HUES64 (cell line): Measurements from ENCODE around the gene BEST2.

Experiments used
- H3K27ac ChIP-seq: 2 replicates; pipeline ENCODE4 v1.7.0; 2013; ENCODE audit warnings: low read depth, low read length, inconsistent platforms
- H3K27me3 ChIP-seq: 2 replicates; pipeline ENCODE4 v1.6.1; 2013; ENCODE audit warnings: mild to moderate bottlenecking, low read length; ENCODE audit not compliant: insufficient read depth
- H3K36me3 ChIP-seq: 2 replicates; pipeline ENCODE4 v1.6.1; 2013; ENCODE audit warnings: mild to moderate bottlenecking, low read length; ENCODE audit not compliant: insufficient read depth
- H3K4me1 ChIP-seq: 2 replicates; pipeline ENCODE4 v1.6.1; 2013; ENCODE audit warnings: mild to moderate bottlenecking, low read length, moderate library complexity; ENCODE audit not compliant: insufficient read depth
- H3K4me3 ChIP-seq: 2 replicates; pipeline ENCODE4 v1.5.1; 2013; ENCODE audit warnings: mild to moderate bottlenecking, low read length, moderate library complexity
- H3K9ac ChIP-seq: 2 replicates; pipeline ENCODE4 v1.6.1; 2013; ENCODE audit warnings: mild to moderate bottlenecking, low read depth, low read length
- H3K9me3 ChIP-seq: 2 replicates; pipeline ENCODE4 v1.6.1; 2013; ENCODE audit warnings: low read depth, low read length; ENCODE audit not compliant: insufficient read depth
- WGBS: fragments of 150-250, 120-280 bp; methylation state at CpG from one replicate; pipeline ENCODE4 v1.1.7; 2013; ENCODE audit warnings: missing lambda C conversion rate; 5-methylcytosine and 5-hydroxymethylcytosine counted together

BEST2 gene

DNA sequence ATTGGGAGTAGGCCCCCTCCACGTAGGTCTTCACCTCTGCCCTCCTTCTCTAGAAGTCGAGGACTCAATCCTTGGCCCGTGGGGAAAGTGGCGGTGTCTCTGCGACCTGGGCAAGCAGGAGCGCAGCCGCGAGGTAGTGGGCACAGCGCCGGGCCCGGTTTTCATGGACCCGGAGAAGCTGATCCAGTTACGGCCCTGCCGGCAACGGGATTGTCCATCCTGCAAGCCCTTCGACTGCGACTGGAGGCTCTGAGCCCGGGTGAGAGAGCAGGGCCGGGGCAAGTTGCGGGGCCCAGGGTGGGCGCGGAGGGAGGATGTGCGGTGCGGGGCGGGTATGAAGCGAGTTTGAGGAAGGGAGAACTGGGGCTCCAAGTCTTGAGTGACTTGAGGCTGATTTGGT lies 52.5 kb downstream of the BEST2 start:
- Histone ChIP-seq H3K27me3 (peaks cover 10% of the 10 kb centered on the region; the same call in 1 of the 2 replicates), H3K9ac (no peak overlapping the region), H3K36me3 (peaks cover 27% of the 10 kb centered on the region), H3K4me3 (no peak overlapping the region), H3K27ac (no peak overlapping the region), H3K4me1 (peaks cover 5% of the 10 kb centered on the region; the same call in 1 of the 2 replicates), H3K9me3 (no peaks in the 10 kb centered on the region)
- 92% methylated on average over 26 of the region's 26 CpGs for WGBS

DNA sequence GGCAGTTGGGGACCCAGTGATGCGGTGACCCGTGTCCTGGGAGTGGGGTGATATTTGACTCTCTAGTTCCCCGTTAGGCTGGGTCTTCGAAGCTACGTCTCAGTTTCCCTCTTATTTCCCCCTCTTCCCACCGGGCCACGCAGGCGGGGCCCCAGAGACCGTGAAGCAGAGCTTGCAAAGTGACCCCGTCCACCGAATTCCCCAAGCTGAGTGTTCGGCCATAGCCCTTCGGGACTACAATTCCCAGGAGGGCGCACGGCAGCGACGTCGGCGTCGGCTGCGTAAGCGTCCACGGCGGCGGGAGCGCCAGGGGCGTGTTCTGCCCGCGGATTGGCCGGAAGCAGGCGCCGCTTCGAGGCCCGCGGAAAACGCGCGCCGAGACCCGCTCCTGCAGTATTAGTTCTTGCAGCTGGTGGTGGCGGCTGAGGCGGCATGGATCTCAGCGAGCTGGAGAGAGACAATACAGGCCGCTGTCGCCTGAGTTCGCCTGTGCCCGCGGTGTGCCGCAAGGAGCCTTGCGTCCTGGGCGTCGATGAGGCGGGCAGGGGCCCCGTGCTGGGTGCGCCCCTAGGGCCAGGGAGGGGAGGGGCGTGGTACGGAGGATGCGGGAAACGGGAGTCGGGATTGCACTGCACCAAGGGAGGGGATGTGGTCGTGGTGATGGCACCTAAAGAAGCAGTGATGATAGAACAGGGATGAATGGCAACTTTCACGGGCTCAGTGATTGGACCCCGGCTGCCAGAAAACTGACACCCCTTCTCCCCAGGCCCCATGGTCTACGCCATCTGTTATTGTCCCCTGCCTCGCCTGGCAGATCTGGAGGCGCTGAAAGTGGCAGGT lies 54.9 kb downstream of the BEST2 start, which contains the start of gene RNASEH2A:
Gene RNASEH2A (plus strand): TSS at position 343 of the 840 bp plus-strand sequence. CDS start 90 bp downstream, at position 433.
- H3K4me3 ChIP-seq = peak within 1 kb of the TSS; percentile 80
- 6% methylated on average over 66 of the region's 66 CpGs for WGBS
- H3K4me1 ChIP-seq = no peaks in the 10 kb centered on the region
- peak within 1 kb of the TSS; percentile 63 for H3K27ac ChIP-seq
- H3K27me3 ChIP-seq = peaks cover 10% of the 10 kb centered on the region; the same call in 1 of the 2 replicates
- H3K9ac ChIP-seq = peak within 1 kb of the TSS; percentile 79
- no peaks in the 10 kb centered on the region for H3K9me3 ChIP-seq
- peaks cover 32% of the 10 kb centered on the region for H3K36me3 ChIP-seq
